Stomach (tissue), 9 donors: ENCODE data around the gene TSPAN16. TPM values are rescaled to one million over a fixed set of nuclear protein-coding genes. Genes with fewer than 3 reads are reported as not detected.

ENCODE experiments used
- DNase-seq, 2 donors: peaks; one replicate each; pipeline versions ENCODE4 v3.0.0 to v3.0.0-alpha.2; 2013 to 2019
- H3K27ac ChIP-seq, 5 donors: fragments of 200-600 bp in 4 of 5; sonication (generic) in 4 of 5; one replicate each; pipeline ENCODE4 v1.5.1; 2013 to 2019; ENCODE audit warnings: mild to moderate bottlenecking in 1 of 5, moderate library complexity in 1 of 5
- H3K27me3 ChIP-seq, 3 donors: fragments of 200-600 bp; sonication (generic); one replicate each; pipeline ENCODE4 v1.5.1; 2017 to 2019; ENCODE audit warnings: mixed run types in 1 of 3
- H3K36me3 ChIP-seq, 4 donors: fragments of 200-600 bp; sonication (generic); 1 replicate in 3 of 4; 2 replicates in 1 of 4; pipeline ENCODE4 v1.5.1; 2016 to 2019
- H3K4me1 ChIP-seq, 4 donors: fragments of 200-600 bp; sonication (generic); one replicate each; pipeline ENCODE4 v1.5.1; 2016 to 2019
- H3K4me3 ChIP-seq, 4 donors: fragments of 200-600 bp; sonication (generic) in 3 of 4; one replicate each; pipeline ENCODE4 v1.5.1; 2016 to 2019; ENCODE audit warnings: mild to moderate bottlenecking in 1 of 4
- H3K9me3 ChIP-seq, 4 donors: fragments of 200-600 bp; sonication (generic); one replicate each; pipeline ENCODE4 v1.5.1; 2016 to 2019
- EP300 ChIP-seq: sonication (generic); formaldehyde crosslinking; IDR thresholded peaks from one replicate; pipeline ENCODE4 v1.6.1; 2017; ENCODE audit warnings: antibody characterized with exemption
- POLR2A ChIP-seq, 4 donors: fragments of 450-650 bp; IDR thresholded peaks; one replicate each; pipeline ENCODE4 v1.6.1; 2016; ENCODE audit warnings: antibody characterized with exemption in 4 of 4, control low read depth in 2 of 4, mild to moderate bottlenecking in 1 of 4, moderate library complexity in 1 of 4
- POLR2AphosphoS5 ChIP-seq, 3 donors: sonication (generic); formaldehyde crosslinking; IDR thresholded peaks; one replicate each; pipeline ENCODE4 v1.6.1; 2016; ENCODE audit warnings: antibody characterized with exemption in 3 of 3
- WGBS, 5 donors: extraction: QIAGEN DNeasy Blood & Tissue Kit in 3 of 5; methylation state at CpG; one replicate each; pipeline versions ENCODE4 v1.1.5 to v1.1.7; 2013 to 2018; 5-methylcytosine and 5-hydroxymethylcytosine counted together
- intact Hi-C: fragments of 100-400 bp; cut with DNase I; formaldehyde crosslinking; loops from one replicate; pipeline ENCODE4 v1.15.1; 2023; ENCODE audit warnings: low total_unique reads
- polyA plus RNA-seq, 3 donors: library from polyadenylated mRNA; stranded (reverse); fragments of 200-250 nt; gene quantifications; one replicate each; pipeline ENCODE4 v1.2.3, GENCODE V29; 2013
- total RNA-seq, 5 donors: library from RNA; depleted of rRNA; stranded (reverse); fragments of >200 nt; gene quantifications; one replicate each; pipeline versions ENCODE4 v1.1.0 to v1.2.3, GENCODE V29; 2014 to 2016
- TF ChIP-seq, protein P1 (sequence below), 7 experiments: fragments of 450-650 bp in 4 of 7; fragments of 200-600 bp in 3 of 7; sonication (generic) in 3 of 7; IDR thresholded peaks; one replicate each; pipeline ENCODE4 v1.5.1; 2016 to 2019; ENCODE audit warnings: antibody characterized with exemption in 7 of 7, control low read depth in 2 of 7, mild to moderate bottlenecking in 1 of 7
- donor health status: healthy with polysubstance abuse.
- donor health status: Bipolar disorder and iron deficiency.
- donor health status: healthy.

The TSPAN16 gene
- total and polyA plus RNA-seq, 8 donors: not detected

DNA sequence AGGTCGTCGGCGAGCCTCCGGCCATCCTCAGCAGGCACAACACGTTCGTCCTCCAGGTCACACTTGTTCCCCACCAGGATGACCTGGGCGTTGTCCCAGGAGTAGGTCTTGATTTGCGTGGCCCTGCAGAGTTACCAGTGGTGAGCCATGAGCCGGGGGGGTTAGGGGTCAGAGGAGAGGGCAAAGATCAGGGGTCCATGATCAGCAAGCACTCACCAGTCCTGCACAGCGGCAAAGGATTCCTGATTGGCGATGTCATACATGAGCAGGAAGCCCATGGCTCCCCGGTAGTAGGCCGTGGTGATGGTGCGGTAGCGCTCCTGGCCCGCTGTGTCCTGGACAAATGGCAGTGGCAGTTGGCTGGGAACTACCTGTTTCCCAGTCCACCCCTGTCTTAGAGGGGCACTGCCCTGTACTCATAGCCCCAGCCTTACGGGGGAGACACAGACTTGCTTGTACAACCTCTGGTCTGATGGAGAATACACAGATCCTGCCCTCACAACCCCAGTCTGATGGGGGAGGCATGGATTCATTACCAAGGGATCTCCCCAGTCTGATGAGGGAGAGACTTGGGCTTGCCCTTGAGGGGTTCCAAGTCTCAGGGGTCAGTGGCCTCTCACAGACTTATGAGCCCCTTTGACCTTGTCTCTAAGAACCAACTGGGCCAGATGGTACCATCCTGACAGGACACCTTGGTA is 39.6 kb downstream of the TSPAN16 start:
- Histone ChIP-seq H3K4me3 (no peak overlapping the region), H3K36me3 (peaks cover 44 to 69% (median 67%) of the 10 kb centered on the region in 4 donors), H3K4me1 (peaks cover 15 to 36% (median 32%) of the 10 kb centered on the region in 4 donors), H3K27ac (no peak overlapping the region), H3K9me3 (no peaks in the 10 kb centered on the region), H3K27me3 (no peaks in the 10 kb centered on the region)
- TF ChIP-seq, protein P1, sequence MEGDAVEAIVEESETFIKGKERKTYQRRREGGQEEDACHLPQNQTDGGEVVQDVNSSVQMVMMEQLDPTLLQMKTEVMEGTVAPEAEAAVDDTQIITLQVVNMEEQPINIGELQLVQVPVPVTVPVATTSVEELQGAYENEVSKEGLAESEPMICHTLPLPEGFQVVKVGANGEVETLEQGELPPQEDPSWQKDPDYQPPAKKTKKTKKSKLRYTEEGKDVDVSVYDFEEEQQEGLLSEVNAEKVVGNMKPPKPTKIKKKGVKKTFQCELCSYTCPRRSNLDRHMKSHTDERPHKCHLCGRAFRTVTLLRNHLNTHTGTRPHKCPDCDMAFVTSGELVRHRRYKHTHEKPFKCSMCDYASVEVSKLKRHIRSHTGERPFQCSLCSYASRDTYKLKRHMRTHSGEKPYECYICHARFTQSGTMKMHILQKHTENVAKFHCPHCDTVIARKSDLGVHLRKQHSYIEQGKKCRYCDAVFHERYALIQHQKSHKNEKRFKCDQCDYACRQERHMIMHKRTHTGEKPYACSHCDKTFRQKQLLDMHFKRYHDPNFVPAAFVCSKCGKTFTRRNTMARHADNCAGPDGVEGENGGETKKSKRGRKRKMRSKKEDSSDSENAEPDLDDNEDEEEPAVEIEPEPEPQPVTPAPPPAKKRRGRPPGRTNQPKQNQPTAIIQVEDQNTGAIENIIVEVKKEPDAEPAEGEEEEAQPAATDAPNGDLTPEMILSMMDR (IDR thresholded peaks at IDR 0.05): no peak
- TF ChIP-seq EP300 (no peak), POLR2A (IDR thresholded peaks at IDR 0.05) (no peak), POLR2AphosphoS5 (IDR thresholded peaks at IDR 0.05) (no peak)
- WGBS, 5 donors: 92 to 96% (median 95%) methylated on average over 8 to 17 of the region's 17 CpGs
- intact Hi-C loops: no loop called here
- no peak for DNase-seq

DNA sequence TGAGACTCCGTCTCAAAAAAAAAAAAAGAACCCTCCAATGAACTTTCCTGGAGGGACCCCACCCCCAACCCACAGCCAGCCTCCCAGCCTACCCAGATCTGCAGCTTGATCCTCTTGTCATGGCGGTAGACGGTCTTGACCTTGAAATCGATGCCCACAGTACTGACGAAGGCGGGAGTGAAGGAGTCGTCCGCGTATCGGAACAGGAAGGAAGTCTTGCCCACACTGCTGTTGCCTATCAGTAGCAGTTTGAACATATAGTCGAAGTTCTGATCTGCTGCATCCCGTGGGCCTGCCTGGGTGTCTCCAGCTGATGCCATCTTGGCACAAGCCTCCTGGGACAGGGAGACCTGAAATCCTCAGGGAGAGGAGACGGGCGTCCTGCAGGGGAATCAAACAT is 41.1 kb downstream of the TSPAN16 start:
- peak overlapping the region in 1 of 5 donors; percentile 90 for H3K27ac ChIP-seq
- TF ChIP-seq, protein P1 (IDR thresholded peaks at IDR 0.05): no peak
- TF ChIP-seq EP300 (no peak), POLR2AphosphoS5 (IDR thresholded peaks at IDR 0.05) (no peak), POLR2A (IDR thresholded peaks at IDR 0.05) (no peak)
- peak overlapping the region in 1 of 4 donors; percentile 69 for H3K4me3 ChIP-seq
- H3K9me3 ChIP-seq: no peaks in the 10 kb centered on the region
- intact Hi-C loops: no loop called here
- peaks cover 15 to 36% (median 32%) of the 10 kb centered on the region in 4 donors for H3K4me1 ChIP-seq
- peaks cover 43 to 64% (median 55%) of the 10 kb centered on the region in 4 donors for H3K36me3 ChIP-seq
- DNase-seq: no peak
- no peaks in the 10 kb centered on the region for H3K27me3 ChIP-seq
- 64 to 78% (median 75%) methylated on average over 14 of the region's 14 CpGs for WGBS, 5 donors

DNA sequence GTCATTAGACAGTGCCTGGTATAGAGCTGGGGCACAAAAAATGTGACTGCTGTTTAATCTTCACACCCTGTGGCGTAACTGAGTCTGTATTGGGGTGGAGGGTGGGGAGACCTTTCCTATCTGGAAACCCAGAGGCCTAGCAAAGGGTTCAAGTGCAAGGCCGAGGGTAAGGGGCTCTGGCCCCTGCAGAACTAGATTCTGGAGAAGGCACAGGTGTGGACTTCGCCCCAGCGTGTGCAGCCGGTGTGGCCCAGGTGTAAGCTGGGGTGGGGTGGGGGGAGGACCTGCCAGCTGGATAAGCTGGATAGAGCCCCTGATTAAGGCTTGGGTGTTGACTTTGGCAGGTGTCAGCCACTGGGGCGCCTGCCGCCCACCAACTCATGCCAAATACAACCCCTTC is 42.2 kb downstream of the TSPAN16 start:
- intact Hi-C loops: no loop called here
- H3K4me1 ChIP-seq: peaks cover 15 to 42% (median 33%) of the 10 kb centered on the region in 4 donors
- 36 to 53% (median 40%) methylated on average over 7 of the region's 7 CpGs for WGBS, 5 donors
- peak in 1 of 2 donors; percentile 69 for DNase-seq
- peak overlapping the region; percentile 90 to 91 (median 90) for H3K27ac ChIP-seq
- TF ChIP-seq POLR2AphosphoS5 (IDR thresholded peaks at IDR 0.05) (no peak), POLR2A (IDR thresholded peaks at IDR 0.05) (no peak), EP300 (no peak)
- TF ChIP-seq, protein P1 (IDR thresholded peaks at IDR 0.05): no peak
- peak overlapping the region; percentile 69 to 95 (median 93) for H3K4me3 ChIP-seq
- no peaks in the 10 kb centered on the region for H3K27me3 ChIP-seq
- peaks cover 35 to 63% (median 52%) of the 10 kb centered on the region in 4 donors for H3K36me3 ChIP-seq
- no peaks in the 10 kb centered on the region for H3K9me3 ChIP-seq

DNA sequence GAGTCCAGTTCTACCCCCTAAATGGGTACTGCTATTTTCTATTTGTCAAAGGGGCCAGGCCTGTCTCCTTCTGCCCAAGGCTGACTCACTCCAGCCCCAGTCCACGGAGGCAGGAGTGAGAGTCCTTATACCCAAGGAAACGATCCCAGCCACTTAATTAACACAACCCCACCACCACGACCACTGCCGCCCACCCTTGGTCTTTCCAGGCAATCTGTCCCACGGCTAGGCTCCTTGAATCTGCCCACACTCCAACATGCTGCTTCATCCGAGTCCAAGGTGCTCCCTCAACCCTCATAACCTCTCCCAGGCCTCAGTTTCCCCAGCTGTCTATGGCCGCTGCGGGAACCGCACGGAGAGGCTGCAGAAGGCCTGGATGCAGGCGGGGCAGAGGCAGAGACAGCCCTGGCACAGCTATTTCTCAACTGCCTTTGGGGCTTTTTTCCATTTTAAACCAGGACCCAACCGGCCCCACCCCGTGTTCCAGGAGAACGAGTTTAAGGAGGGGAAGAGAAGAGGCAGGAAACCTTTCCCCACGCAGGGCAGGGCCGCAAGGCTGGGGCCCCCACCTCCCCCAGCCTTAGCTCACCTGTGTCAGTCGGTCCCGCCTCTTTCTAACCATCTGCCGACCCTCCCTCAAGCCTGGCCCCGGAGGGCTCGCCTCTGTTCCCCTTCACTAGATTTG is 42.8 kb downstream of the TSPAN16 start:
- no peak for DNase-seq
- Histone ChIP-seq H3K4me3 (peak overlapping the region; percentile 69 to 95 (median 93)), H3K27me3 (no peaks in the 10 kb centered on the region), H3K36me3 (peaks cover 31 to 57% (median 46%) of the 10 kb centered on the region in 4 donors), H3K9me3 (no peaks in the 10 kb centered on the region), H3K4me1 (peaks cover 16 to 47% (median 39%) of the 10 kb centered on the region in 4 donors), H3K27ac (peak overlapping the region; percentile 90 to 91 (median 90))
- WGBS, 5 donors: 12 to 17% (median 16%) methylated on average over 18 to 21 of the region's 21 CpGs
- no peak for TF ChIP-seq POLR2A (IDR thresholded peaks at IDR 0.05)
- TF ChIP-seq EP300: no peak
- no peak for TF ChIP-seq POLR2AphosphoS5 (IDR thresholded peaks at IDR 0.05)
- TF ChIP-seq, protein P1 (IDR thresholded peaks at IDR 0.05): no peak
- intact Hi-C loops: no loop called here
